ENCODE data around the gene OSGIN1.

GRCh38 chr16:83996481-83997252 is 43.6 kb downstream of the OSGIN1 start:
- TF ChIP-seq CTCF (IDR thresholded peaks at IDR 0.05; ENCODE audit: control extremely low read depth in 1 of 3, insufficient read depth in 1 of 3, low read depth in 1 of 3, low read length in 3 of 3) (peak; percentile 12 to 32 (median 28)), CHD2 (IDR thresholded peaks at IDR 0.05; ENCODE audit: low read length) (no peak), RAD21 (IDR thresholded peaks at IDR 0.05 in 1 of 2, conservative IDR thresholded peaks at IDR 0.05 in 1 of 2; ENCODE audit: low read depth in 2 of 2, low read length in 2 of 2) (no peak; a peak in 1 of 4 replicates), ZNF274 (IDR thresholded peaks at IDR 0.05; ENCODE audit: borderline replicate concordance, extremely low read depth, low read length) (no peak), POLR2AphosphoS5 (IDR thresholded peaks at IDR 0.05; ENCODE audit: low read depth, low read length) (no peak), POLR2A (IDR thresholded peaks at IDR 0.05; ENCODE audit: control extremely low read depth in 1 of 2, low read depth in 2 of 2, low read length in 2 of 2) (no peak), FOSL1 (IDR thresholded peaks at IDR 0.05; ENCODE audit: insufficient read depth, low read depth, low read length) (no peak), RXRA (IDR thresholded peaks at IDR 0.05; ENCODE audit: insufficient read depth, low read depth, low read length) (no peak), CBX5 (IDR thresholded peaks at IDR 0.05; ENCODE audit: low read depth, low read length) (no peak), EZH2 (IDR thresholded peaks at IDR 0.05; ENCODE audit: low read depth, low read length, severe bottlenecking) (no peak), CEBPB (IDR thresholded peaks at IDR 0.05; ENCODE audit: low read depth, low read length) (no peak), ATF2 (IDR thresholded peaks at IDR 0.05; ENCODE audit: low read length) (no peak)

Data from H1 (cell line).